ENCODE measurements around the gene CACHD1.

Gene CACHD1

DNA sequence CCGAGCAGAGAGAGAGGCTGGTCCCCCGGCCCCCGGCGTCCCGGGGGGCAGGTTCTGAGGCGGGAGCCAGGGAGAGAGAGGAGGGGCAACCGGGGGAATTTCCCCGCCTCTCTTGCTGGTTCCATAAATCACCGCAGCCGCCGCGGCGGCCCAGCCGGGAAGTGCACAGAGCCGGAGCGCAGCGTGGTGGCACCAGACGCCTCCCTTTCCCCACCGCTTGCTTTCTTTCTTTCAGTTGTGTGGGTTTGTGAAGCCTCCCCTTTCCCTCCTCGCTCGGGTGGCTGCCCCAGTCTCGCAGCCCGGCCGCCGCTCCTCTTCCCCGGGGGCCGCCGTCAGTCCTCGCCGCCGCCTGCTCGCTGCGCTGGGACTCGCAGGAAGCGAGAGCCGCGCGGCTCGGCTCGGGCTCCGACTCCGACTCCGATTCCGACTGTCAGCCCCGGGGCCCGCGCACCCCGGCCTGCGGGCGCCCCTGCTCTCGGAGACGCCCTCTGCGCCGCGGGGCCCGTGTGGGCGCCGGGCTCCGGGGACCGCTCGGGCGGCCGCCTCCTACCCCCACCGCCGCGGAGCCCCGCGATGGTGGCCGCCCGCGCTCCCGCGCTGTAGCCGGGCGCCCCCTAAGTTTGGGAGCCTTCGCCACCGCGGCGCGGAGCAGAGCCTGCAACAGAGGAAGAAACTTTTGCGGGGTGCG is at the start of gene CACHD1:
Gene CACHD1 (plus strand): TSS at position 153 of the 688 bp plus-strand sequence. CDS start 616 bp downstream, outside the sequence.
- DNase-seq: peak; percentile 96

DNA sequence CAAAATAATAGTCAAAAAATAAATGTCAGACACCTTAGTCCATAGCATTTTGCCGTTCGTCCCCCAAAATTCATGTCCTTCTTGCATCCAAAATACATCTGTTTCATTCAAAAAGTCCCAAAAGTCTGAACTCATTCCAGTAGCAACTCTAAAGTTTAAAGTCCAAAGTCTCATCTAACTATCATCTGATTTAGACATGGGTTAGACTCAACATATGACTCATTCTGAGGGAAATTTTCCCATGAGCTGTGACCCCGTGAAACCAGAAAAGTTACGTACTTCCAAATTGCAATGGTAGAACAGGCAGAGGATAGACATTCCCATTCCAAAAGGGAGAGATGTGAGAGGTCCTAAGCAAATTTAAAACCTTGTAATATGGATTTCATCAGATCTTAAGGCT is 48.6 kb upstream of the CACHD1 start:
- no peak for DNase-seq

DNA sequence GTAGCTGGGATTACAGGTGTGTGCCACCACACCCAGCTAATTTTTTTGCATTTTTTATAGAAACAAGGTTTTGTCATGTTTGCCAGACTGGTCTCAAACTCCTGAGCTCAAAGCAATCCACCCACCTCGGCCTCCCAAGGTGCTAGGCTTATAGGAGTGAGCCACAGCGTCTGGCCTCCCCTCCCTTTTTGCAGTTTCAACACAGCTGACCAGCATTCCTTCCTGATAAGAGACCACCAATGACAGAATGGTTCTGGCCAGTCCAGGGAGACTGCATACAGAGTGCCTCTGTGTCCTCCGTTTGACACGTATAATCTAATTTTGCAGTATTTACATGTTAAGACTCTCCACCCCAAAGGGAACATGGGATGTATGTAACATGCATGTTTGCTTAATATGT is 46.4 kb upstream of the CACHD1 start:
- no peak for DNase-seq

DNA sequence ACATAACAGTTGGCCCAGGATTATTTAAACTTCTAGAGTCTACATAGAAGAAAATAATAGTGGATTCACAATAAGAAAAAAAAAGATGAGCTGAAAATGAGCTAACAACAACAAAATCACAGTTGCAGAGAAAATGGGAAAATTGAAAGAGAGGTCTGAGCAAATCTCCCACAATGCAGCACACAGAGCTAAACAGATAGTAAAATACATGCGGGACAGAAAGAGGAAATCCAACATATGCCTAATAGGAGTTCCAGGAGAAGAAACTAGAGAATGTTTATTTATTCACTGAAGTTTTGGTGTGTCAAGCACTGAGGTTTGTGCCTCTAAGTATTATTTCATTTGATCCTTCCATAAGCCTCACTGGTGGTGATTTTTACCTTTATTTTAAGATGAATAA is 45.5 kb upstream of the CACHD1 start:
- DNase-seq: no peak

DNA sequence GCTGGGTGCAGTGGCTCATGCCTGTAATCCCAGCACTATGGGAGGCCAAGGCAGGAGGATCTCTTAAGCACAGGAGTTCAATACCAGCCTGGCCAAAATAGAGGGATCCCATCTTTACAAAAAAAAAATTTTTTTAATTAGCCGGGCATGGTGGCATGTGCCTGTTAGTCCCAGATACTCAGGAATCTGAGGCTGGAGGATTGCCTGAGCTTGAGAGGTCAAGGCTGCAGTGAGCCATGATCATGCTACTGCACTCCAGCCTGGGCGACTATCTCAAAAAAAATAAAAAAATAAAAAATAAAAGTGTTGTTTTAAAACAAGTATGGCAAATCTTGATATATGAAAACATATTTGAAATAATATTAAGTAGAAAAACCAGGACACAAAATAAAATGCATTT is 44.4 kb upstream of the CACHD1 start:
- DNase-seq: no peak

DNA sequence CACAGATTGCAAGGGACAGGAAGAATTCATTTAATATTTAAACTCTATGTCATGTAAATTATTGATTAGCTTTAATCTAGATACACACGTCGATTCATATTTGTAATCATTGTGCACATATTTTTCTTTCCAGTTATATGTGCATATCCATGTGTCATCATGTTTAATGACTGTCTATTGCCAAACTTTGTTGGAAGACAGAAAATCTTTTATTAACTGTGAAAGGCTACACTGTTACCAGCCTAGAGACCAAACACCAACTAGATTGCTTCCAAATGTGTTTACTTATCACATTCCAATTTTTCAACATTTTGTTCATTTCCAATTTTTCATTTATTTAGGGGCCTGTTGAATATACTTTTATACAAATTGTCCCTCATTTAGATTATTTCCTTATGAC is 43.2 kb upstream of the CACHD1 start:
- no peak for DNase-seq

DNA sequence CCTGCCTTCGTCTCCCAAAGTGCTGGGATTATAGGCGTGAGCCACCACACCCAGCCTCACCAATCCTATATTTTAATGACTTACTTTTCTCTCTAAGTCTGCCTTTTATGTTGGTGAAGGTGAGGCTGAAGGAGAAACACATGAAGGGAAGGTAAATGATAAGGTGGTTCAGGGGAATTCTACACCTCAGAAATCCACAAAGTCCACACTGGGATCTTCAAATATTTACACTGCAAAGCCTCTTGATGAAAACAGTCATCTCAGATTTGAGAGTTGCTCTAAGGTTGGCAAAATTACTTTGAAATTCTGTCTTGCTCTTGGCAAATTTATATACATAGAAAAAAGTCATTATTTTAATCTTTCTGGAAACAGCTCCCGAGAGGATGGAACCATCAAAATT is 42.0 kb upstream of the CACHD1 start:
- DNase-seq: no peak

DNA sequence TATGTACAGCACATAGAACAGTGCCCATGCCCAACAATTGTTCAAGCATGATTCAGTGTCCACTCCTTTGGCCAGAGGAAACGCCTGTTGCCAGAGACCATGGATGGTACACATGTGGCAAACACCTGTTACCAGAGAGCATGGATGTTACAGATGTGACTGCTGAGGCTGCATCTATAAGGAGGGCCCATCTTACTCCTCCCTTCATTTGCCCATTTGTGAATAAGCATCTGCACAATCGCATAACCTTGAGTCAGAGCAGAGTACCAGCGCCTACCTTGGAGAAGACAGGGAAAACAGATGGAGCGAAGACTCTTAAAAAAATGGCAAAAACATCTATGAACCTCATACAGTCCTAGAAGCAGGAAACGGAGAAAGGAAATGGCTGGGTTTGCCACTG is 36.6 kb upstream of the CACHD1 start:
- no peak for DNase-seq

DNA sequence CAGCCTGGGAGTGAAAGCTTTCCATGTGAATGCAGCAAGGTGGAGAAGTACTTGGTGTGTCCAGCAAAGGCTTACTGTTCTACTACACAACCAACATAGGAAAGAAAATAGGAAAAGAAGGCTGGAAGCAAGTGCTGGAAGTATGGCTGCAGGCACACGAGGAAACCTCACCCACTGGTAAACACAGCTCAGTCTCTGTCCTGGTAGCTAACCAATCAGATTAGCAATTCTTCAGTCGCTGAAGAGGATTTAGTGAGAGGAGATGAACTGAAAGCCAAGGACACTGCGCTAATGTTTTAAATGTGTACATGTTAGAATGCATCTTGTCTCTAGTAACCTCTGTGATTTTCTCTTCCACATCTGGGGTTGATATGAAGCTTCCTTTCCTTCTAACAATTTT is 36.2 kb upstream of the CACHD1 start:
- no peak for DNase-seq

DNA sequence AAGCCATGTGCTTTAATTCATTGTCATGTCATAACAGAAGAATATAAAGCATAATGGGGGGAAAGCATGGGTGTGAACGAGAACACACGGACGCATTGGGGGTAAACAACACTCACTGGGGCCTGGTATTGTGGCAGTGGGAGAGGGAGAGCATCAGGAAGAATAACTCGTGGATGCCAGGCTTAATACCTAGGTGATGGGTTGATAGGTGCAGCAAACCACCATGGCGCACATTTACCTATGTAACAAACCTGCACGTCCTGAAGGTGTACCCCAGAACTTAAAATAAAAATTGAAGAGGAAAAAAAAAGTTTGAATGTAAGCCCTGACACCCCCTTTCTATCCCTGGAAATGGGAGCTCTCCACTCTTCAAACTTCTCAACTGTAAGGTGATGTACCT is 34.9 kb upstream of the CACHD1 start:
- no peak for DNase-seq

DNA sequence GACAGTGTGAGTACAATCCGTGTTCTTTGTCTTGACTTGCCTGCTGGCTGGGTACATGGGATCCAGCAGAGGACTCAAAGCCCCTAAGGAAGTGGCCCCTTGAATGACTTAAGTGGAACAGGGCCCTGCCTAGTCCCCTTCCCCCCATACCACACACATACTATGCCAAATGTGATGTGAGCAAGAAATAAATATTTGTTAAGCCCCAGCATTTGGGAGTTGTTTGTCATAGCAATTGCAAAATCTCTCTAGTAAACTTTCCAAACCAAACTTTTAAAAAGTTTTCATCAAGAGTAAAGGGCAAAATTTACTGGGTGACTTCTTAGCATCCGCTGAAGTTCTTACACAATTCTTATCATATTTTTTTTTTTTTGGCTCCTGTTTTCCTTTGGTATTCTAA is 32.5 kb upstream of the CACHD1 start:
- no peak for DNase-seq

DNA sequence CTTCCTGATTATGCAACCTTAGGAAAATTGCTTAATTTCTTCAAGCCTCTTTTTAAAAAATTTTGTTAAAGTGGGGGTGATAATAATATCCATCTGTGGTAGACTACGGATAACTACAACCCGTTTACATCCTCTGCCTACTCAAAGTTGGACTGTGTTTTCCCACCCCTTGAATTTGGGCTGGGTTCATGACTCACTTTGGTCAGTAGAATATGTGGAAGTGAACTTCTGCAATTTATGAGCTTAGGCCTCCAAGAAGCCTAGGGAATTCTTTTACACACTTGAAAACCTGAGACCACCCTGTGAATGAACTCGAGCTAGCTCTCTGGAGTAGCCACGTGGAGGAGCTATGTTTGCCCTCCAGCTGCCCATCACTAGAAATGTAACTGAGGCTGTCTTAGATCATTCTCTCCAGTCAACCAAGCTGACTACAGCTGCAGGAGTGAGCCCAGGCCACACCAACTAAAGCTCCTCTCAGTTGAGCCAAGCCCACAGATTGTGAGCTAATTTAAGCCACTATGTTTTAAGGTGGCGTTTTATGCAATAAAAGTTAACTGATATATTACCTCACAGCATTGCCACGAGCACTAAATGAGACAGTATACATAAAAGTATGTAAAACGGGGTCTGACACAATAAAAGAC is 29.6 kb upstream of the CACHD1 start:
- DNase-seq: no peak

DNA sequence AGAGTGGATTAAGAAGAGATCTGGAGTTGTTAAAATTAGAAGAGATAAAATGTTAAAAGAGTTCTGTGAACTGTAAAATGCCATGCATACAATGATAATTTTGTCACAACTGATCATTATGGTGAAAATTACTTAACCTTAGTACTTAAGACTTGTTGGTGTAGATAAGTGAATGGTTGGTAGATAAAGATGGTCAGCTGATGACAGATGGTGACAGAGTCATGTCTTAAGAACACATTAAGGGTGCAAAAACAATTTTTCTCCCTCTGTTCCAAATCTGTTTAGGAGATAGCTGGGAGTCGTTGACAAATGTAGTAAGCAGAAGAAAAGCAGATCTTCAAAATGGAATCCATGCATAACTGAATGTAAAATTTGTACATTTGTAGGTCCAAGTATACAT is 18.5 kb upstream of the CACHD1 start:
- no peak for DNase-seq

DNA sequence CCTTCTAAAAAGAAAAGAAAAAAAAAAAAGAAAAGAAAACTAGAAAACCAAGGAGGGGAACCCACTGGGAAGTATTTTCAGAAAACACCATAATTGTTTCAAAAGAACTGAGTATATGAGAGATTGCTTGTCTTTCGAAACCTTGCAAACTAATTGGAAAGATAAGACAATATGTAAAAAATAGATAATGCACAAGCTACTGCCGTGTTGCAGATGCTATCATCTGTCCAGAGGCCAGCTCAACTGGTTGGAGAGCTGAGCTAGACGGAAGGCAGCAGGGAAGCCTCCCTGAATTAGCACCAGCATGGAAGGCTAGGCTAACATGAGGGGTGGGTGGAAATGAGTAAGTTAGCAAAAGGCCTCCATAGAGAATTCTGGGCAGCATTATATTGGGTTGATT is 16.2 kb upstream of the CACHD1 start:
- DNase-seq: no peak

DNA sequence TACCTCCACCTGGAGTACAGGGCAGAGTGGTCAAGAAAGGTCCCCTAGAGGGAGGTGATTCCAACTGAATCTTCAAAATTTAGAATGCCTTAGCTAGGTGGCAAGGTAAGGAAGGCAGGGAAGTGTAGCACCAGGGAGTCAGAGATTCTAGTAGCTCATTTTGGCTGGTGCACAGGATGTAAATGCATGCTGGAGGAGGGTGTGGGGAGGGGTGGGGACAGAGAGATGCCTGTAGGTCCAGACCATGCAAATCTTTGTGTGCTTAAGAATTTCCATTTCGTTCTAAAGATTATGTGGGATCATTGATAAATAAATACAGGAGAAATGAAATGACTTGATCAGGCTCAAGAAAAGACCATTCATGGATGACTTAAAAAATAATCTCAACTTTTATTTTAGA is 11.0 kb upstream of the CACHD1 start:
- DNase-seq: no peak

DNA sequence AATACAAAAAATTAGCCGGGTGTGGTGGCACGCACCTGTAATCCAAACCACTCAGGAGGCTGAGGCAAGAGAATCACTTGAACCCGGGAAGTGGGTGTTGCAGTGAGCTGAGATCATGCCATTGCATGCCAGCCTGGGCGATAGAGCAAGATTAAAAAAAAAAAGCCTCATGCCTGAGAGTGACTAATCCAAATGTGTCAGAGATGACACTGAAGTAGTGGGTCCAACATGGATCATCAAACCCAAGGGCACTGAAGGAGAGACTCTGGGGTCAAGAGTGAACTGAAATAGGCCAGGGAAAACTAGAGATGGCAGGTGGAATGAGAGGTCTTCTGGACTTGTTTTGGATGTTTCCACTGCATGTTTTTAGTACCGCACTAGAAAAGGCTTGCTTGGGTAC is 10.2 kb upstream of the CACHD1 start:
- DNase-seq: no peak

DNA sequence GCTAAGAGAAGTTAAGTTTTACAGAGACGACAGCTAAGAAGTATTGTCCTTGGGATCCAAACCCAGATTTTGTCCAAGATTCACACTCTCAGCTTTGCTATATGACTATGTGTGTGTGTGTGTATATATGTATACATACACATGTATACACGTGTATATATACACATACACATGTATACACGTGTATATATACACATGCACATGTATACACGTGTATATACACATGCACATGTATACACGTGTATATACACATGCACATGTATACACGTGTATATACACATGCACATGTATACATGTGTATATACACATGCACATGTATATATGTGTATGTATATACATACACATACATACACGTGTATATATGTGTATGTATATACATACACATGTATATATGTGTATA is 3.9 kb upstream of the CACHD1 start:
- no peak for DNase-seq

DNA sequence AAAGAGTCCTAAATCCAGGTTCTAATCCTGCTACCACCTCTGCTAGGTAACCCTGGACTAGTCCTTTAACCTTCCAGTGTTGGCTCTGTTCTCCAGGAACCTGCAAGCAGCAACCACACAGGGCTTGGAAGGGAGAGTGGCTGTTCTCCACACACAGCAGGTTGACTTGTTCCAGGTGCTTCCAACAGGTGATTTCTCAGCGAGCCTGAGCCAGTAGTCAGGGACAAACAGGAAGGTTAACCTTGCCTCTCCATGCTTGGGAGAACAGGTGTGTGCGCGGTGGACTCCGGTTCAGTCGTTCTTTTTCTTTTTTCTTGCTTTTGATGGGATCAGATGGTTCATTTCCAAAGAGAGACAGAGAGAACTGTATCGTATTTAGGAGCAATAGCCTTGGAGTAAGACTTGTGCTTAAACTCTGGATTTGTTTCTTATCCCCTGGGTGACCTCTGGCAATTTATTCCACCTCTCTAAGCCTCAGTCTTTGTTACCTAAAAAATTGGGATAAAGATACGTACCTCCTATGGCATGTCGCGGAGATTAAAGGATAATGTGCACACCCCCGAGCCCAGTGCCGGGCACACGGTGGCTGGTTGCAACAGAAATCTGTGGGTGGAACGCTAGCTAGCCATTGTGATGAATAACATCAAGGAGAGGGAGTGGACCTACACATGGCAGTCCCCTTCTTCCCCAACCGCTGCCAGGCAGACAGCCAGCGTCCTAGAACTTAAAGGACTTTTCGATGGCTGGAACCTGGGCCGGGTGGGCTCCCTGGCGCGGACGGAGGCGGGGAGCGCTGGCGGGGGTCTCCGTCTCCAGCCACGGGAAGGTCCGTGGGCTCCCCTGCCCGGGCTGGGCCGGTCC is 583 bp upstream of the CACHD1 start:
- no peak for DNase-seq

DNA sequence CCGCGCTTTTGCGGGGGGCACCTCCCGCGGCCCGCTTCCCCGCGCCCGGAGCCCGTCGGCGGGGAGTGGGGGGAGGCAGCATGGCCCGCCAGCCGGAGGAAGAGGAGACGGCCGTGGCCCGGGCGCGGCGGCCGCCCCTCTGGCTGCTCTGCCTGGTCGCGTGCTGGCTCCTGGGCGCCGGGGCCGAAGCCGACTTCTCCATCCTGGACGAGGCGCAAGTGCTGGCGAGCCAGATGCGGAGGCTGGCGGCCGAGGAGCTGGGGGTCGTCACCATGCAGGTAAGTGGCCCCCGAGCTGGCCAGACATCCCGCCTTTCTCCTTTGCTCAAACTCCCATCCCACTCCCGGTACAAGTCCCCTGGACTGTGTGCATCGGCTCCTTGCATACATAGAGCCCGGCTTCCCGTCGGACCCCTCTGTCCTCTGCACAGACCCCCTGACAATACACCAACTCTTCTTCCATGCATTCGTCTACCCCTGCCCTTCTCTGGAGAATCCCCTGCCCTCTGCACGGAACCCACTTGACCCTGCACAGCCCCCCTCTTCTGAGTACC is 812 bp downstream of the CACHD1 start:
- peak; percentile 83 for DNase-seq

DNA sequence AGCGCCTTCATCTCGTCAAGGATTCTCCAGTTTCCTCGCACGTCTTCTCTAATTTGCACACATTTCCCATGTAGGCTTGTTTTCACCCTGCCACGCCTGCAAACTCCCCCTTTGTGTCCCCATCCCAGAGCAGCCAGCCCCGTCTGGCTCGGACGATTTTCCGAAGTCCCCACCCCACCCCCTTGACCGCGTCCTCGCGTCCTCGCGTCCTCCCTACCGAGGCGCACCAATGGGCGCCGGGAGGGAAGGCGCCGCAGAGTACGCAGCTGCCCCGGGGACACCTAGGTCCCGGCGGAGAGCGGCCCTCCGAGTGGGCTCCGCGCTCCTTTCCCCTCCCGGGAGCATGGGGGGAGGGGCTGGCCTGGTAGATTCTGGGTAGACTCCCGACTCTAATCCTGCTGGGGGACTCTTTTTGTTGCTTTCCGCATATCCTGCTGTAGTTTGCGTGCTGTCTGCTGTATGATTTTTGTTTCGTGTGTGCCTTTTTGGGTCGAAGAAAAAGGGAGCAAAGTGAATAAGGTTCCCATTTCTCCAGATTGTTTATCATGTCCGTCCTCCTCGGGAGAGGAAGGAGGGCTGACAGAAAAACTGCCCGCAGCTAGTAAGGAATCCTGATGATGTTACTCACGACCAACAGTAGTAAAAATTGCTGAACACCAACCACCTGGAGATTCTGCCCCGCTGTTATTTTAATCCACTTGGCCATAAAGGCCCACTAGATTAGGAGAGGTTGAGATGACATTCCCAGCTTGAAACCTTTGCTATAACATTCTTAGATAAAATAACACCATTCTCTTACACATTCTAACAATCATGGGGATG is 1.5 kb downstream of the CACHD1 start:
- peak; percentile 85 for DNase-seq

DNA sequence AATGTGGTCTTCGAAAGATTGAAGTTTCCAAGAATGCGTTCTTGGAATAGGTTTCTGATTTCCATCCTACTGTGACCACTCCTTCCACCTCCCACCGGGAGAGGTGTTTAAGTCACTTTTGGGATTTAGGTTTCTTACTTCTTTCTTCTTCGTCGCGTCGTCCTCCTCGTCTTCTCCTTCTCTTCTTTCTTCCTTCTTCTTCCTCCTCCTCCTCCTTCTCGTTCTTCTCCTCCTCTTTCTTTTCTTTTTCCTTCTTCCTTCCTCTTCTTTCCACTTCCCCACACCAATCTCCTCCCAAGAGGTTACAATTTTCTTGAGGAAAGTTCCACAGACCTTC is 2.1 kb downstream of the CACHD1 start:
- DNase-seq: no peak

DNA sequence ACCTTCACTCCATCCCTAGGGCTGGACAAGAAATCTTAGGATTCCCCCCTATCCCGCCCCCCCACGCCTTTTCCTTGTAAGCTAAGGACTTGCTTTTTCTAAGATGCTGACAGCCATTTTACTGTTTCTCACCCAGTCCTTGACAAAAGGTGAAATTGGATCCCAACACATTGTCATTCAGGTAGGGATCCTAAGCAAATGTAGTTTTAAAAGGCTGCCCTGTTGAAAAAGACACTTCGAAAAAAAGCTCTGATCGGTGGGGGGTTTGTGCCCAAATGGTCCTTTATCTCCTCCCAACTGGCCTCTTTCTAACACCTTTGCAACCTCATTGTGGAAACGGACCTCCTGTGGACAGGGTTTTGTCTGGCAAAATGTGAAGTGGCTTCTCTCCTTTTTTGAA is 2.9 kb downstream of the CACHD1 start:
- no peak for DNase-seq

DNA sequence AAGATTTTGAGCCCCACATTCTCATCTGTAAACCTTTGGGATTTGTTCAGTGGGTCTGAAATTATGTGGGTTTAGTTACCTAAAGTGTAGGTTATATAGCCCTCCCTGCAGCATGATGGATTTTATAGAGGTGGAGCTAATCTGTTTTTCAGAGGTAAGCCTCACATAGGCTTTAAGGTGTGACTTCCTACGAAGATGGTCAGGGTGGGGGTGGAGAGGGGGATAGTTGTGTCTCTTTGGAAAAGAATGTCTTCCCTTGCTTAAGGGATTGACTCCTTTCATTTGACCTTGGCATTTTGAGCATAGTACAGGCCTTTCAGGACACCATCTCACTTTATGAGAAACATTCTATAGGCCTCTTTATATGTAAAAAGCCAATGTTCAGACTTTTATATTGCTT is 3.4 kb downstream of the CACHD1 start:
- DNase-seq: no peak

All from eye (tissue), 1 donor.